ENCODE measurements around the gene SIPA1L2.
"Not testable (repeated sequence)": the region's sequence is repeated elsewhere in the genome, so short reads cannot be mapped to it uniquely, and the experiment has no call there.

Gene SIPA1L2

GRCh38 chr1:232615306-232615800 lies 14.6 kb downstream of the SIPA1L2 start:
- no peak for DNase-seq (ENCODE audit: low read depth)

- no peak for DNase-seq (ENCODE audit: low read depth)
Observed at GRCh38 chr1:232614811-232615210, 15.1 kb downstream of the SIPA1L2 start.

- no peak for DNase-seq (ENCODE audit: low read depth)
Observed at GRCh38 chr1:232613752-232614381, 16.1 kb downstream of the SIPA1L2 start.

- not testable (repeated sequence) for DNase-seq (ENCODE audit: low read depth)
Observed at GRCh38 chr1:232612836-232613235, 17.1 kb downstream of the SIPA1L2 start.

GRCh38 chr1:232611834-232612233 lies 18.1 kb downstream of the SIPA1L2 start:
- no peak for DNase-seq (ENCODE audit: low read depth)

- DNase-seq (ENCODE audit: low read depth) = not testable (repeated sequence)
Observed at GRCh38 chr1:232610902-232611745, 18.8 kb downstream of the SIPA1L2 start.

GRCh38 chr1:232610192-232610901 lies 19.6 kb downstream of the SIPA1L2 start:
- no peak for DNase-seq (ENCODE audit: low read depth)

GRCh38 chr1:232608427-232608826 lies 21.5 kb downstream of the SIPA1L2 start:
- DNase-seq (ENCODE audit: low read depth) = no peak

- DNase-seq (ENCODE audit: low read depth) = no peak
Observed at GRCh38 chr1:232602622-232603021, 27.3 kb downstream of the SIPA1L2 start.

GRCh38 chr1:232600424-232601258 lies 29.3 kb downstream of the SIPA1L2 start:
- no peak for DNase-seq (ENCODE audit: low read depth)

GRCh38 chr1:232599178-232600041 lies 30.5 kb downstream of the SIPA1L2 start:
- no peak for DNase-seq (ENCODE audit: low read depth)

- no peak for DNase-seq (ENCODE audit: low read depth)
Observed at GRCh38 chr1:232598837-232599177, 31.1 kb downstream of the SIPA1L2 start.

GRCh38 chr1:232598133-232598532 lies 31.8 kb downstream of the SIPA1L2 start:
- no peak for DNase-seq (ENCODE audit: low read depth)

- no peak for DNase-seq (ENCODE audit: low read depth)
Observed at GRCh38 chr1:232597721-232598120, 32.2 kb downstream of the SIPA1L2 start.

GRCh38 chr1:232596666-232597303 lies 33.1 kb downstream of the SIPA1L2 start:
- no peak for DNase-seq (ENCODE audit: low read depth)

GRCh38 chr1:232594768-232595698 lies 34.9 kb downstream of the SIPA1L2 start:
- no peak for DNase-seq (ENCODE audit: low read depth)

- no peak for DNase-seq (ENCODE audit: low read depth)
Observed at GRCh38 chr1:232593717-232594502, 36.0 kb downstream of the SIPA1L2 start.

GRCh38 chr1:232591344-232591743 lies 38.6 kb downstream of the SIPA1L2 start:
- no peak for DNase-seq (ENCODE audit: low read depth)

GRCh38 chr1:232590744-232591082 lies 39.2 kb downstream of the SIPA1L2 start:
- DNase-seq (ENCODE audit: low read depth) = no peak

Measured in stimulated activated CD8-positive, alpha-beta memory T cell treated with anti-CD3 and anti-CD28 coated beads, Interleukin-15, amount 100 ng/mL, for 1 hour (primary cell).